ENCODE results near the gene GPR137. TPM values are rescaled to one million over a fixed set of nuclear protein-coding genes. Genes with fewer than 3 reads are reported as not detected.

Gene GPR137
- polyA plus RNA-seq, 3 donors = 7.8 to 21.0 (median 9.3) TPM

GRCh38 chr11:64334764-64335735 is 49.4 kb downstream of the GPR137 start:
- H3K27me3 ChIP-seq (ENCODE audit: control insufficient read depth in 2 of 2, insufficient read depth in 2 of 2, low read length in 2 of 2) = no peaks in the 10 kb centered on the region
- peaks cover 4% of the 10 kb centered on the region for H3K79me2 ChIP-seq (ENCODE audit: insufficient read depth, low read length)
- Mint-ChIP-seq H3K36me3 (peaks cover 11 to 16% of the 10 kb centered on the region in 2 donors), H3K9me3 (no peaks in the 10 kb centered on the region), H3K27ac (peak overlapping the region; percentile 87 to 96 (median 94)), H3K4me1 (peaks cover 53% of the 10 kb centered on the region), H3K4me3 (peak overlapping the region in 1 of 2 donors; percentile 65), H3K27me3 (ENCODE audit: low read depth in 3 of 3) (no peaks in the 10 kb centered on the region)
- H3K4me1 ChIP-seq (ENCODE audit: control insufficient read depth in 1 of 2, insufficient read depth in 2 of 2, low read length in 2 of 2) = peaks cover 44 to 53% of the 10 kb centered on the region in 2 donors
- H3K9me3 ChIP-seq (replicated peaks in 1 of 2; ENCODE audit: control insufficient read depth in 1 of 2, insufficient read depth in 1 of 2, low read length in 2 of 2) = no peaks in the 10 kb centered on the region
- peak overlapping the region in 1 of 3 experiments; percentile 16 for H3K4me3 ChIP-seq (replicated peaks in 1 of 3; ENCODE audit: low read depth in 2 of 3, low read length in 3 of 3)
- no peak for TF ChIP-seq CTCF (IDR thresholded peaks at IDR 0.05)
- no peak overlapping the region for H2AFZ ChIP-seq (ENCODE audit: insufficient read depth, low read depth, low read length, poor library complexity, severe bottlenecking)
- no peaks in the 10 kb centered on the region for H4K20me1 ChIP-seq (ENCODE audit: insufficient read depth, low read length)
- WGBS (ENCODE audit: insufficient coverage) = 0% methylated on average over 2 of the region's 13 CpGs
- intact Hi-C loops (cut with micrococcal nuclease) = no loop called here
- no peak overlapping the region for H3K9ac ChIP-seq (ENCODE audit: insufficient read depth, low read length, poor library complexity, severe bottlenecking)
- peak; percentile 91 to 98 (median 94) for DNase-seq
- H3K36me3 ChIP-seq (replicated peaks in 1 of 2; ENCODE audit: control insufficient read depth in 1 of 2, insufficient read depth in 2 of 2, low read length in 2 of 2) = no peaks in the 10 kb centered on the region
- H3K4me2 ChIP-seq (replicated peaks; ENCODE audit: extremely low read depth, low read length, poor library complexity, severe bottlenecking) = no peak overlapping the region
- peak overlapping the region; percentile 52 to 55 for H3K27ac ChIP-seq (ENCODE audit: low read depth in 1 of 2, low read length in 2 of 2)

- no peak for DNase-seq
- no peak overlapping the region for H2AFZ ChIP-seq (ENCODE audit: insufficient read depth, low read depth, low read length, poor library complexity, severe bottlenecking)
- peaks cover 22% of the 10 kb centered on the region for H4K20me1 ChIP-seq (ENCODE audit: insufficient read depth, low read length)
- H3K36me3 Mint-ChIP-seq = peaks cover 18 to 25% of the 10 kb centered on the region in 2 donors
- peaks cover 26% of the 10 kb centered on the region for H3K79me2 ChIP-seq (ENCODE audit: insufficient read depth, low read length)
- H3K27ac ChIP-seq (ENCODE audit: low read depth in 1 of 2, low read length in 2 of 2) = no peak overlapping the region
- intact Hi-C loops (cut with micrococcal nuclease) = no loop called here
- H3K9me3 Mint-ChIP-seq = no peaks in the 10 kb centered on the region
- no peaks in the 10 kb centered on the region for H3K27me3 Mint-ChIP-seq (ENCODE audit: low read depth in 3 of 3)
- H3K27ac Mint-ChIP-seq = peak overlapping the region in 2 of 7 donors; percentile 30 to 96
- peaks cover 0 to 2% of the 10 kb centered on the region in 2 donors for H3K36me3 ChIP-seq (replicated peaks in 1 of 2; ENCODE audit: control insufficient read depth in 1 of 2, insufficient read depth in 2 of 2, low read length in 2 of 2)
- H3K27me3 ChIP-seq (ENCODE audit: control insufficient read depth in 2 of 2, insufficient read depth in 2 of 2, low read length in 2 of 2) = no peaks in the 10 kb centered on the region
- H3K4me3 Mint-ChIP-seq = no peak overlapping the region
- H3K9ac ChIP-seq (ENCODE audit: insufficient read depth, low read length, poor library complexity, severe bottlenecking) = no peak overlapping the region
- H3K4me3 ChIP-seq (replicated peaks in 1 of 3; ENCODE audit: low read depth in 2 of 3, low read length in 3 of 3) = no peak overlapping the region
- WGBS (ENCODE audit: insufficient coverage) = 72% methylated on average over 2 of the region's 8 CpGs
- H3K4me1 Mint-ChIP-seq = peaks cover 52% of the 10 kb centered on the region
- peaks cover 47 to 58% of the 10 kb centered on the region in 2 donors for H3K4me1 ChIP-seq (ENCODE audit: control insufficient read depth in 1 of 2, insufficient read depth in 2 of 2, low read length in 2 of 2)
- H3K9me3 ChIP-seq (replicated peaks in 1 of 2; ENCODE audit: control insufficient read depth in 1 of 2, insufficient read depth in 1 of 2, low read length in 2 of 2) = no peaks in the 10 kb centered on the region
- no peak overlapping the region for H3K4me2 ChIP-seq (replicated peaks; ENCODE audit: extremely low read depth, low read length, poor library complexity, severe bottlenecking)
- no peak for TF ChIP-seq CTCF (IDR thresholded peaks at IDR 0.05)
Observed at GRCh38 chr11:64337538-64338249, 52.0 kb downstream of the GPR137 start.
